Activated CD4-positive, CD25-positive, alpha-beta regulatory T cell (primary cell): ENCODE results near the gene GOLIM4.

Experiments
- DNase-seq, 4 experiments: peaks; one replicate each; lab custom pipeline; 2025; lab: John Stamatoyannopoulos, UW

GOLIM4 gene

DNA sequence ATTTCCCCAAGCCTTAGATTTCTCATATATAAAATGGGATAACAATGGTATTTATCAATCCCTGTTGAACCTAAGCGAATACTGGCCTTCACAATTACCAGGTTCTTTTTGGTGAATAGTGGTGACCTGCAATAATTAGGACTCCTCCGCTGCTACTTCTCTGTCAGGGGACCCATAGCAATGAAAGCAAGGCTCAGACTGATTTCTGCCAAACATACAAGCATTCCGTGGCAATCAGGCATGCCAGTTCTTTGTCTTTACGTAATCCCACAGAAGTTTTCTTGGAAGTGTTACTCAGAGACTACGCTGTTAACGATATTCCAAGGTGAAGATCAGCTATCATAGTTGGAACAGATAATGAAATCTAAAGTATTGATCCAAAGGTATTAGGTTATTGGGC lies 105.7 kb downstream of the GOLIM4 start:
- no peak for DNase-seq

DNA sequence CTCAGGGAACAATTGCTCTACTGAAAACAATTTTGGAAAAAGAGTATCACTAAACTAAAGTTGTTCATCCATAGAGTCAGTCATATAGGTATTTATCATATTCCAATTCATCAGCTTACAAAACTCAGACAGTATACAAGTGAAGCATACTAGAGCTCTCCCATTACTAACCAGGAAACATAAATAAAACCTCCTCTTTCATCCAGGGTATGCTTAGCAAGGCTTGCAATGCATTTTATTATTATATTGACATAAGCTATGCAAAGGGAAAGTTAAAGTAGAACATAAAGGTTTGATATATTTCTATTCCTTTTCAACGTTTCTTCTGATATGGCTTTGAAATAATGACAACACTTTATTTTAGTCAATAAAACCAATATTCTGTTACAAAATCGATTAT lies 106.7 kb downstream of the GOLIM4 start:
- no peak for DNase-seq

DNA sequence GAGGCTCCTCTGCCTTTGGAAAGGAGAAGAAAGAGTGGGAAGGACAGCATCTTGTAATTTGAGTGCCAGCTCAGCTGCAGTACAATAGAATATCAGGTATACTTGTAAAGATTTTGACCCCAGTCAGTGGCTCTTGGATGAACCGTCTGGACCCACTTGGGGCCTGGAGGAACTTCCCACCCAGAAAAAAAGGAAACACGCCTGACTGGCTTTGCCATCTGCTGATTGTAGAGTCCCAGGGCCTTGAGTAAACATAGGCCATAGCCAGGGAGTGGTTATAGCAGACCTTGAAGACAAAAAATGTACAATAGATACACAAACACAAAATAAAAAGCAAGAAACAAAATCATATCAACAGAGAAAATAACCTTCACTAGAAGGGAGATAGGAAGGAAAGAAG lies 112.1 kb downstream of the GOLIM4 start:
- DNase-seq = no peak

DNA sequence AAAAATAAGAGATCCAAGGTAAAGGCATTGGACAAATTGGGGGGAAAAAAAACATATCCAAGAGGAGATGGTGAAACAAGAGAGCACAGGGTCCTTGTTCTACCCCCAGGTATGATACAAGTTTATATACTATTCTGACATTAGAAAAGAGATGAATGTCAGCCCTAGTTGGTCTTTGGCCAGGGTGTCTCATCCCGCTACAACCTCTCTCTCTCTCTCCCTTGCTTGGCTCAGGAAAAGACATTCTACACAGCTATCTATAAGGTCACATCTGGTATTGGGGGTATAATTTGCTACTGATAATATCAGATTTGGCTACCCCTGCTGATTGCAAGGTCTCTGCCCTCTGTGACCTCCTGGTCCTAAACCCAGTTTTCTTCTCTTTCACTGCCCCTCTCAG lies 117.2 kb downstream of the GOLIM4 start:
- DNase-seq = no peak

DNA sequence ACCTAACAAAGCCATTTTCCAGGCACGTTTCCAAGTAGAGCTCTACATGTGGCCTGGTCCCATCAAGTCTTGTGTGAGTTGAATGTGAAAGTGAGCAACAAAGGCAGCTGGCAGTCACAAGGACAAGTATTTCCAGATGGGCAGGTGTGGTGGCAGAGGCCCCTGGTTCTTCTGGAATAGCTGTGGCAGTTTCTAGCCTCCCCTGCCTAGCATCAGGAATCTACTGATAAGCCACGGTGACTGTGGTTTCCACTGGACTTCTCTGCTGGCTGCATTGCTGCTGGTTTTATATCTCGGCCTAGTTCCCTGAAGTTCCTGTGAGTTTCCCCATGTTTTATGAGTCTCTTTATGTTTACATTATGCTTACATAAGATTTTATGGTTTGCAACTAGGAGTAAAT lies 117.7 kb downstream of the GOLIM4 start:
- no peak for DNase-seq

DNA sequence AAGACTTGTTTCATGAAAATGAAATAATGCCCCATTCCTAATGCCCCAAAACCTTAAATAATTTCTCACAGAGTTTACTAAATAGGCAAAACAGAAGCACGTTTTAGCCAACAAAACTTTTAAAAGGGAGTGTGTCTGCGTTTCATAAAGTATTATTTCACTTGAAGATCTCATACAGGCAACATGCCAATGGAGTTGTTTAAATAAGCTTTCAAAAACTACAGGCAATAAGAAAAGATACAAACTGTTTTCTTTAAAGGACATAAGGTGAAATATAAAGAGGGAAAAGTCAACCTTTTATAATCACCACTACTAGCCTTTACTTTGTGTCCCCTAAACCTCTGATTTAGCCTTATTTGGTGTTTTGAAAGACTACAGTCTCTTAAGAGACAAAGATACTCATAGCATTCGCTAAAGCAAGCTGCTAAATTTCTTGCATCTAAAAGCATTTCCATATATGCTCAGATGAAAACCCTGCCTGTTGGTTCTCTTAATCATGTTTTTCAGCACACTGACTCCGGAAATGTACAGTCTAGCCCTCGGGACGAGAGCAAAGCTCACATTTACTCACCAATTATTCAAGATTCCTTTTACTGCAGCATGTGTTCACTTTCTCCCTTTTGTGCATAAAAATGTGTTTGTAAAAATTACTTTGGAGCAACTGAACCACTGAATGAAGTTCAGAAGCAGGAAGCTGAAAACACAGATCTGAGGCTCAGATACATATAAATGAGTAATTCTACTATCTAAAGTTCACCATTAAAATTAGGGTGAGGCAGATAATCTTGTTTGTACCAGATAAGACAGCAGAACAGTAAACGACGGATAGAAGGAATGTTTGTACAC lies 119.0 kb downstream of the GOLIM4 start:
- no peak for DNase-seq

DNA sequence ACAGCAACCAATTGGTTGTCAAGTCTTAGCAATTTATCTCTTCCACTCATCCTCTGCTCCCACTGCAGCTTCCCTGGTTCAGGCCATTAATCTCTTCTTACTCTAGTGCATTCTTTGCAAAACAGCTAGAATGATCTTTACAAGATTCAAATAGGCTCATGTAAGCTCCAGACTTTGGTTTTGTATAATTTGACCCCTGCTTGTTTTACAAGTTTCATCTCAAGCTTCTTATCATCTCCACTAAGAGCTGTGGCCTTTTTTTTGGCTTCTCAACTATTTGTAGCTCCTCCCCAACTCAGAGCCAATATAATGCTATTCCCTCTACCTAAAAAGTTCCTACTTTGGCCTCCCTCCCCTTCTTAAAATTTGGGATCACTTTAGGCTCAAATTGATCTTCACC lies 121.8 kb downstream of the GOLIM4 start:
- DNase-seq = no peak

DNA sequence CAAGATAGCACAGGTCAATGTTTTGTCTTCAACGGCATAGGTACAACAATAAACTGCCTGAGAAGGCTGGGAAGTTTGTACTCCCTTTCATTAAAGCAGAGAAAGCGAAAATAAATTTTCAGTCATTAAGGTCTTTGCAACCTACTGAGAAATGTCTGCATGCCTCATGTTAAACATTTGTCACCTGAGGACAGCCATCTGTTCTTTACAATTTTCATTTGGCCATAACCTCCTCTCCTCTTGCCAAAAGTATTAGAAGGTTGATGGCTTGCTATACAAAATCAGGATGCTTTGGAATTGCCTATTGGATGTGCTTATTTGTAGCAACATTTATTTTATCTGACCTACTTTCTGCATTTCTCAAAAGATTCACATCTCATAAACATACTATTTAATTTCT lies 122.7 kb downstream of the GOLIM4 start:
- DNase-seq = no peak

DNA sequence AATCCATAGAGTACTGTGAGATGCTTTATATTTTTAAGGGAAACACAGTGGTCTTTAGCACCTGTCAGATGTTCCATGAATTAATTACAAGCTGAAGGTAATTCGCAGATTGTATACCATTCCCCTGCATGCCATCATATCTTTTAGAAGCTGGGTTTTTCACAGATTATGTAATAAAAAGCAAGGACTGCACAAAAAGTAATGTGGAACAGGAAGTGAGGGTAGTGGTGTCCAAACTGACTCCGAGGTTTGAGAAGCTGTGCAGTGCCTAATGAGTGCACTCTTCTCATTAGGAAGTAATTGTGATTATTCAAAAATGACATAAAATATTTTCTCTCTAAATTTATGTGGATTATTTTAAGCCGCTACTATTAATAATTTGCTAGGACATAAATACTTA lies 123.2 kb downstream of the GOLIM4 start:
- DNase-seq = no peak

DNA sequence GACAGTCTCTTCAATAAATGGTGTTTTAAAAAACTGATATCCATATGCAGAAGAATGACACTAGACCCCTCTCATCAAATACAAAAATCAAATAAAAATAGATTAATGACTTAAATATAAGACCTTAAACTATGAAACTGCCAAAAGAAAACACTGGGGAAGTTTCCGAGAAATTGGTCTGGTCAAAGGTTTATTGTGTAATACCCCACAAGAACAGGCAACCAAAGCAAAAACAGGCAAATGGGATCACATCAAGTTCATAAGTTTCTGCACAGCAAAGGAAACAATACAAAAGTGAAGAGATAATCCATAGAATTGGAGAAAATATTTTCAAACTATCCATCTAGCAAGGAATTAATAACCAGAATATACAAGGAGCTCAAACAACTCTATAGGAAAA lies 126.2 kb downstream of the GOLIM4 start:
- DNase-seq = no peak

DNA sequence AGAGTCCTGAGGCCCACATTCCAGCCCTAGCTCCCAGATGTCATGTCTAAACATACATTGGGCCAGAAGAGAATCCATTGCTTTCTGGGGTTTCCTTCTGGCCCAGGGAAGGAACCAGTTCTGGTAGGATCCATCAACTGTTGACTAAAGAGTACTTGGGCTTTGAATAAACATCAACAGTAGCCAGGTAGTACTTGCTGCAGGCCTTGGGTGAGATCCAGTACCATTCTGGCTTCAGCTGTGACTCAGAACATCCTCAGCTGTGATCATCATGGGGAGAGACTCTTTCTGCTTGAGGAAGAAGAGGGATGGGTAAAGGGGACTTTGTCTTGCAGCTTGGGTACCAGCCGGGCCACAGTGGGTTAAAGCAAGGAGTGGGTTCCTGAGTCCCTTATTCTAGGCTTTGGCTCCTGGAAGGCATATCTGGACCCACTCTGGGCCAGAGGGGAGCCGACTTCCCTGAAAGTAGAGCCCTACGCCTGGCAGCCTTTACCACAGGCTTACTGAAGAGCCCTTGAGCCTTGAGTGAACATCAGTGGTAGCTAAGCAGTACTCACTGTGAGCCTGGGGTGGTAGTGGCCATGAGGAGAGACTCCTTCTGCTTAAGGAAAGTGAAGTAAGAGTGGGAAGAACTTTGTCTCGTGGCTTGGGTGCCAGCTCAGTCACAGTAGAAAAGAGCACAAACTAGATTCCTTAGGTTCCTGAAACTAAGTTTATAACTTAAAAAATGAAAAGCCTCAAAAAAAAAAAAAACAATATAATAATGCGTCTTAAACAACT lies 128.3 kb downstream of the GOLIM4 start:
- DNase-seq = no peak
